Measurements from ENCODE around the gene NXPE3.
"Not testable (repeated sequence)": the region's sequence is repeated elsewhere in the genome, so short reads cannot be mapped to it uniquely, and the experiment has no call there.

Gene NXPE3

GRCh38 chr3:101861212-101861788 is 82.3 kb downstream of the NXPE3 start:
- Histone ChIP-seq H3K36me3 (ENCODE audit: insufficient read depth, low read length) (peaks cover 22% of the 10 kb centered on the region), H3K9me3 (ENCODE audit: control insufficient read depth, insufficient read depth, low read length) (no peaks in the 10 kb centered on the region), H3K4me1 (ENCODE audit: insufficient read depth, low read length) (no peaks in the 10 kb centered on the region), H3K9ac (ENCODE audit: low read depth, low read length) (no peak overlapping the region)

GRCh38 chr3:101861789-101862415 is 82.9 kb downstream of the NXPE3 start:
- Histone ChIP-seq H3K9ac (ENCODE audit: low read depth, low read length) (no peak overlapping the region), H3K36me3 (ENCODE audit: insufficient read depth, low read length) (peaks cover 20% of the 10 kb centered on the region), H3K4me1 (ENCODE audit: insufficient read depth, low read length) (no peaks in the 10 kb centered on the region), H3K9me3 (ENCODE audit: control insufficient read depth, insufficient read depth, low read length) (no peaks in the 10 kb centered on the region)

- Histone ChIP-seq H3K9me3 (ENCODE audit: control insufficient read depth, insufficient read depth, low read length) (no peaks in the 10 kb centered on the region), H3K4me1 (ENCODE audit: insufficient read depth, low read length) (no peaks in the 10 kb centered on the region), H3K9ac (ENCODE audit: low read depth, low read length) (no peak overlapping the region), H3K36me3 (ENCODE audit: insufficient read depth, low read length) (peaks cover 14% of the 10 kb centered on the region)
Measured at GRCh38 chr3:101862416-101863165, 83.6 kb downstream of the NXPE3 start.

DNA sequence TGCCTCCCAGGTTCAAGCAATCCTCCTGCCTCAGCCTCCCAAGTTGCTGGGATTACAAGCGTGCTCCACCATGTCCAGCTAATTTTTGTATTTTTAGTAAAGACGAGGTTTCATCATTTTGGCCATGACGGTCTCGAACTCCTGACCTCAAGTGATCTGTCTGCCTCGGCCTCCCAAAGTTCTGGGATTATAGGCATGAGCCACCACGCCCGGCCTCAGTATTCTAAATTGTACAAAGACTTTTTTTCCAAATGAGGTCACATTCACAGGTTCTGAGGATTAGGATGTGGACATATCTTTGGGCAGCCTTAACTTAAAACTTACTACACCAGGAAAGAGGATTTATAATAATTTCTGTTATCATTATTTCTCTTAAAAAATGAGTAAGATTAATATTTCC is 85.9 kb downstream of the NXPE3 start:
- H3K9me3 ChIP-seq (ENCODE audit: control insufficient read depth, insufficient read depth, low read length); H3K4me1 ChIP-seq (ENCODE audit: insufficient read depth, low read length); H3K36me3 ChIP-seq (ENCODE audit: insufficient read depth, low read length); H3K9ac ChIP-seq (ENCODE audit: low read depth, low read length): not testable (repeated sequence)

DNA sequence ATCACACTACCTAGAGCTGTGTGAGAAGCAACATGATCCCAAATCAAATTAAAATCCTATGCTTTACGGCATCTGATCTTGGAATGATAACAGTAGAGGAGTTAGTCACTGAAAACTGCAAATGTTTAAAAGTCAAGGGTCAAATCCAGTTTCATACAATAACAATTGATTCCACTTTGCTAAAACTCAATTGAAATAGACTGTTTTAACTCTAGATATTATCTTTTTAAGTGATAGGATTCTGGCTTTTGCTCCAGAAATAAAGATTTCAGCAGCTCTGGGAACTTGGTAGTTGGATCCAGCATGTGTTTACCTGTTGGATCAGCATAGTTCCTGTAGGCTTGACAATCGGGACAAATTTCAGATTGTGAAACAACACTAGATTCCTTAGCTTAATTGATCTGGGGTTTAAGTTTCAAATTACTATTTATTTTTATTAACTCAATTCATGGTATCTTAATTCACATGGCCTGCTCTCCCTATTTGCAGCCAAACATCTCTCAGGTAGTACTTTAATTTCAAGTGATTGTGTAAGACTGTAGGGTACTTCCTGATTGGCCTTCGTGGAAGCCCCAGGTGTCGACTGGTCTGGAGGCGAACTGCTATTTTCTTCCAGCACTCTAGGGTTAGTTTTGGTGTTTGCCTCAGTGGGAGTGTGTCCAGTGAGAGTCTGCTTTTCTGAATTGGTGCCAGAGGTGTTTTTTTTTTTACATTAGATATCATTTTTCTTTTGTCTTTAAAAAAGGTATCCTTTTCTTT is 86.9 kb downstream of the NXPE3 start:
- H3K36me3 ChIP-seq (ENCODE audit: insufficient read depth, low read length): peaks cover 3% of the 10 kb centered on the region; the same call in 1 of the 2 replicates
- H3K9ac ChIP-seq (ENCODE audit: low read depth, low read length): no peak overlapping the region
- H3K4me1 ChIP-seq (ENCODE audit: insufficient read depth, low read length): no peaks in the 10 kb centered on the region
- no peaks in the 10 kb centered on the region for H3K9me3 ChIP-seq (ENCODE audit: control insufficient read depth, insufficient read depth, low read length)

DNA sequence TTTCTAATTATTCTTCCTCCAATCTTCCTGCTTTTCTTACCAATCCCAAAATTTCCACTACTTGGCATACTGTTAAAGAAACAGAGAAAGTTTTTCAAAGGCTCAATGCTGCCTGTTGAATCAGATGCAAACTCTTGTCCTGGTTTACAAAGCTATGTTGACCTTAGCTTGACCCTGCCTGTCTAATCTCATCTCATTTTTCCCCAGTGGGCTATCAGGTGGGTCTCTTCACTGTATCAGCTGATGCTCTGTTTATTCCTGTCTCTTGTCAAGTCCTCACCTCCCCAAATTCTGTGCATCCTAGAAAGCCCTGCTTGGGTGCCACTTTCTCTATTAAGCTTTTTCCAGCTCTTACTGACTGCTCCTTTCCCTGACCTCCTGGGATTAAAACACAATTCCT is 88.5 kb downstream of the NXPE3 start:
- Histone ChIP-seq H3K36me3 (ENCODE audit: insufficient read depth, low read length) (no peaks in the 10 kb centered on the region), H3K9ac (ENCODE audit: low read depth, low read length) (no peak overlapping the region), H3K4me1 (ENCODE audit: insufficient read depth, low read length) (no peaks in the 10 kb centered on the region), H3K9me3 (ENCODE audit: control insufficient read depth, insufficient read depth, low read length) (no peaks in the 10 kb centered on the region)

- H3K36me3 ChIP-seq (ENCODE audit: insufficient read depth, low read length): no peaks in the 10 kb centered on the region
- H3K9ac ChIP-seq (ENCODE audit: low read depth, low read length): no peak overlapping the region
- no peaks in the 10 kb centered on the region for H3K9me3 ChIP-seq (ENCODE audit: control insufficient read depth, insufficient read depth, low read length)
- H3K4me1 ChIP-seq (ENCODE audit: insufficient read depth, low read length): no peaks in the 10 kb centered on the region
Measured at GRCh38 chr3:101867996-101868395, 89.0 kb downstream of the NXPE3 start.

DNA sequence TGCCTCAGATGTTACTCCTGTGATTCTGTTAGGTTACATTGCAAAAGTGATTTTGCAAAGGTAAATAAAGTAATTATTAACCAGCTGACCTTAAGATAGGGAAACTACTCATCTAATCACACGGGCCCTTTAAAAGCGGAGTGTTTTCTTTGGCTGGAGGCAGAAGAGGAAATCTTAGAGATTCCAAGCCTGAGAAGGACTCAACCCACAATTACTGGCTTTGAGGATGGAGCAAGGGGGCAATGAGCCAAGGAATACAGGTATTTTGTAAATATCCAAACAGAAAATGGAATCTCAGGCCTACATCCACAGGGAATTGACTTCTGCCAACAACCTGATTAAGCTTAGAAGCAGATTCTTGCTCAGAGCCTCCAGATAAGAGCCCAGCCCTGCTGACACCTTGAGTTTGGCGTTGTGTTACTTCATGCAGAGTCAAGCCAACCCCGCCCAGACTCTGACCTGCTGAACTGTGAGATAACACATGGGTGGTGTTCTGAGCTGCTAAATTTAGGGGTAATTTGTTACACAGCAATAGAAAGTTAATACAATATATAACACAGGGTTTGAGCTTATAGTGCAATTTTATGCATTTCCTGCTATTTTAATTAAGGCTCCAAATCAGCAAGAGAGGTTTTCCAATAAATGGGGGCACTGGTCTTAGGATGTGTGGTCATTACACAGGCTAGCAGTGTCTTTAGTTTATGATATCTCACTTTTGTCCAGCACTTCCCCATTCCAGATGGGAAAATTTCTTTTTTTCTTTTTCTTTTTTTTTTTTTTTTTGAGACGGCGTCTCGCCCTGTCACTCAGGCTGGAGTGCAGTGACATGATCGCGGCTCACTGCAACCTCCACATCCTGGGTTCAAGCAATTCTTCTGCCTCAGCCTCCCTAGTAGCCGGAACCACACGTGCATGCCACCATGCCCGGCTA is 89.8 kb downstream of the NXPE3 start:
- H3K9ac ChIP-seq (ENCODE audit: low read depth, low read length): no peak overlapping the region
- no peaks in the 10 kb centered on the region for H3K36me3 ChIP-seq (ENCODE audit: insufficient read depth, low read length)
- H3K4me1 ChIP-seq (ENCODE audit: insufficient read depth, low read length): no peaks in the 10 kb centered on the region
- no peaks in the 10 kb centered on the region for H3K9me3 ChIP-seq (ENCODE audit: control insufficient read depth, insufficient read depth, low read length)

GRCh38 chr3:101870138-101870537 is 91.1 kb downstream of the NXPE3 start:
- H3K36me3 ChIP-seq (ENCODE audit: insufficient read depth, low read length): no peaks in the 10 kb centered on the region
- H3K9me3 ChIP-seq (ENCODE audit: control insufficient read depth, insufficient read depth, low read length): no peaks in the 10 kb centered on the region
- H3K4me1 ChIP-seq (ENCODE audit: insufficient read depth, low read length): no peaks in the 10 kb centered on the region
- H3K9ac ChIP-seq (ENCODE audit: low read depth, low read length): no peak overlapping the region

DNA sequence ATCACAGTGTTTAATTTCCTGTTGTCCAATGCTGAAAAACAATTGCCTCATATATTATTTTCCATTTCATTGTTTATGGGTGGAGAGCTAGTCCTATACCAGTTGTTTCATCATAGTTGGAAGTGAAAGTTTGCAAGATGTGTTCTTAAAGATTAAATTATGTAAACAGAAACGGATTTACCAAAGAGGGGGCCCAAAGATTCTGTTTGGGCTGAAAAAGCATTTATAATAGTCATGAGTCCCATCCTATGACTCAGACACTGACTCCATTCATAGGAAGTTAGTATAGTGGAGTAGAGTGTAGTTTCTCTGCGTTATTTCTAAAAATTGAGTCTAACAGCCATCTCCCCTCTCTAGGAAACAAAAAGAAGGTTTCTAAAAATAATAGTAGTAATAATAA is 94.6 kb downstream of the NXPE3 start:
- H3K9ac ChIP-seq (ENCODE audit: low read depth, low read length): no peak overlapping the region
- no peaks in the 10 kb centered on the region for H3K36me3 ChIP-seq (ENCODE audit: insufficient read depth, low read length)
- no peaks in the 10 kb centered on the region for H3K9me3 ChIP-seq (ENCODE audit: control insufficient read depth, insufficient read depth, low read length)
- no peaks in the 10 kb centered on the region for H3K4me1 ChIP-seq (ENCODE audit: insufficient read depth, low read length)

DNA sequence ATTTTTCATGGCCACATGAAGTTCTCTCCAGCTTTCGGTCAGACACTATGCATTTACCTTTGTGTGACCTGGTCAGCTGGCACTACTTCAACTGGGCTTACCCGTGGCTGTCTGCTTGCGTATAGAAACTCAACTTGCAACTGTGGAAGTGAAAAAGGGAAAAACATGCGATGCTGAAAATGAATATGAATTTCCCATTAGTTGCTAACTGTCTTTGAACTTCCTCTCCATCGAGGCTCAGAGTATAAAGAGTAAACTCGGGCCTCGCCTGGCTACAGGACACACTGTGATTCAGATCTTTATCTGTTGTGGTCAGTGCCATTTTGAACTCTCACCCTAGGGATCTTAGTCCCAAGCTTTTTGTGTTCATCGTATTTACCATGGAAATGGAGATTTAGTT is 97.1 kb downstream of the NXPE3 start:
- Histone ChIP-seq H3K9me3 (ENCODE audit: control insufficient read depth, insufficient read depth, low read length) (no peaks in the 10 kb centered on the region), H3K4me1 (ENCODE audit: insufficient read depth, low read length) (no peaks in the 10 kb centered on the region), H3K36me3 (ENCODE audit: insufficient read depth, low read length) (no peaks in the 10 kb centered on the region), H3K9ac (ENCODE audit: low read depth, low read length) (no peak overlapping the region)
